BE2C (cell line): Measurements from ENCODE around the gene TSLP.

Experiments
- DNase-seq: peaks from one replicate; pipeline ENCODE4 v3.0.0-alpha.2; 2020
- H3K27me3 ChIP-seq: fragments of 250-450 bp; sonication (Bioruptor Pico); 2 replicates; pipeline ENCODE4 v1.5.1; 2020; ENCODE audit warnings: mild to moderate bottlenecking
- H3K36me3 ChIP-seq: fragments of 250-450 bp; sonication (Bioruptor Pico); 2 replicates; pipeline ENCODE4 v1.5.1; 2020; ENCODE audit warnings: mild to moderate bottlenecking
- H3K4me1 ChIP-seq: fragments of 250-450 bp; sonication (Bioruptor Pico); 2 replicates; pipeline ENCODE4 v1.5.1; 2020
- H3K4me3 ChIP-seq: 2 replicates; pipeline ENCODE4 v1.5.1; 2011; ENCODE audit warnings: low read depth, low read length
- H3K9me3 ChIP-seq: fragments of 250-450 bp; sonication (Bioruptor Pico); 2 replicates; pipeline ENCODE4 v1.5.1; 2020
- CTCF ChIP-seq: IDR thresholded peaks from 2 replicates; pipeline ENCODE4 v1.5.1; 2012; ENCODE audit warnings: mild to moderate bottlenecking, low read depth, low read length

The TSLP gene

GRCh38 chr5:111106320-111106948 lies 34.9 kb downstream of the TSLP start:
- TF ChIP-seq CTCF, result no peak
- peaks cover 96% of the 10 kb centered on the region for H3K36me3 ChIP-seq

GRCh38 chr5:111107371-111107770 lies 35.9 kb downstream of the TSLP start:
- no peak for DNase-seq
- no peak for TF ChIP-seq CTCF
- Histone ChIP-seq H3K27me3 (no peaks in the 10 kb centered on the region), H3K9me3 (no peaks in the 10 kb centered on the region), H3K4me3 (no peak overlapping the region), H3K4me1 (no peaks in the 10 kb centered on the region), H3K36me3 (peaks cover 98% of the 10 kb centered on the region)

More at GRCh38 chr5:111106320-111106948, 34.9 kb downstream of the TSLP start:
- DNase-seq, result no peak
- Histone ChIP-seq H3K9me3 (no peaks in the 10 kb centered on the region), H3K4me3 (no peak overlapping the region), H3K4me1 (no peaks in the 10 kb centered on the region), H3K27me3 (no peaks in the 10 kb centered on the region)

- DNase-seq, result no peak
- Histone ChIP-seq H3K4me3 (no peak overlapping the region), H3K4me1 (no peaks in the 10 kb centered on the region), H3K27me3 (no peaks in the 10 kb centered on the region), H3K9me3 (no peaks in the 10 kb centered on the region), H3K36me3 (peaks cover 84% of the 10 kb centered on the region)
- no peak for TF ChIP-seq CTCF
These were observed 40.4 kb downstream of the TSLP start for GRCh38 chr5:111111956-111112355.

- DNase-seq, result no peak
- H3K4me3 ChIP-seq, result no peak overlapping the region
- no peaks in the 10 kb centered on the region for H3K27me3 ChIP-seq
- peaks cover 81% of the 10 kb centered on the region for H3K36me3 ChIP-seq
- H3K4me1 ChIP-seq, result no peaks in the 10 kb centered on the region
- no peaks in the 10 kb centered on the region for H3K9me3 ChIP-seq
- no peak for TF ChIP-seq CTCF
These were observed 42.2 kb downstream of the TSLP start for GRCh38 chr5:111113678-111114077.

GRCh38 chr5:111115229-111115628 lies 43.7 kb downstream of the TSLP start:
- Histone ChIP-seq H3K36me3 (peaks cover 80% of the 10 kb centered on the region), H3K9me3 (no peaks in the 10 kb centered on the region), H3K27me3 (no peaks in the 10 kb centered on the region), H3K4me3 (no peak overlapping the region), H3K4me1 (no peaks in the 10 kb centered on the region)
- TF ChIP-seq CTCF, result no peak
- DNase-seq, result no peak

GRCh38 chr5:111116550-111116949 lies 45.0 kb downstream of the TSLP start:
- no peak overlapping the region for H3K4me3 ChIP-seq

More at GRCh38 chr5:111116550-111116949, 45.0 kb downstream of the TSLP start:
- no peak for DNase-seq
- H3K9me3 ChIP-seq, result no peaks in the 10 kb centered on the region
- peaks cover 80% of the 10 kb centered on the region for H3K36me3 ChIP-seq
- TF ChIP-seq CTCF, result no peak
- H3K27me3 ChIP-seq, result no peaks in the 10 kb centered on the region
- H3K4me1 ChIP-seq, result no peaks in the 10 kb centered on the region
